ENCODE results near the gene AWAT2.

Gene AWAT2, protein sequence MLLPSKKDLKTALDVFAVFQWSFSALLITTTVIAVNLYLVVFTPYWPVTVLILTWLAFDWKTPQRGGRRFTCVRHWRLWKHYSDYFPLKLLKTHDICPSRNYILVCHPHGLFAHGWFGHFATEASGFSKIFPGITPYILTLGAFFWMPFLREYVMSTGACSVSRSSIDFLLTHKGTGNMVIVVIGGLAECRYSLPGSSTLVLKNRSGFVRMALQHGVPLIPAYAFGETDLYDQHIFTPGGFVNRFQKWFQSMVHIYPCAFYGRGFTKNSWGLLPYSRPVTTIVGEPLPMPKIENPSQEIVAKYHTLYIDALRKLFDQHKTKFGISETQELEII

DNA sequence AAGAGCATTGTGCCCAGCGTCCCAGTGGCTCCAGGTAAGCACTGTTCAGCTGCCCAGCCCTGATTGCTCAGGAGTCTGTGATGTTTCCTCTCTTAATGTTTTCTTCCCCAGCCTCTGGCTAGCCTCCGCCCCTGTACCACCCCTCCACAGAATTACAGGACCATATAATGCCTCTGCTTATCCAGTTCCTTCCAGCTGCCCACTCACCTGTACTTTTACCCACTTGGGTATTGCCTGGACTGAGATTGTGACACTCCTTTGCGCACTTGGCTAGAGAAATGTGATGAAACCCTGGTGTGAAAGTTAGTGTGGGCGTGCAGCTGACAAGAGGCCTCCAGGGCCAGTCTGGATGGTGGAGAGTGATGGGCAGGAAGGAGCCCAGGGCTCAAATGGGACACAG lies at the start of gene AWAT2:
TSS of gene AWAT2 (minus strand) at position 14 of the 400 bp plus-strand sequence. CDS start at position 8, 6 bp downstream.
- DNase-seq (ENCODE audit: low read depth in 2 of 2): no peak

DNA sequence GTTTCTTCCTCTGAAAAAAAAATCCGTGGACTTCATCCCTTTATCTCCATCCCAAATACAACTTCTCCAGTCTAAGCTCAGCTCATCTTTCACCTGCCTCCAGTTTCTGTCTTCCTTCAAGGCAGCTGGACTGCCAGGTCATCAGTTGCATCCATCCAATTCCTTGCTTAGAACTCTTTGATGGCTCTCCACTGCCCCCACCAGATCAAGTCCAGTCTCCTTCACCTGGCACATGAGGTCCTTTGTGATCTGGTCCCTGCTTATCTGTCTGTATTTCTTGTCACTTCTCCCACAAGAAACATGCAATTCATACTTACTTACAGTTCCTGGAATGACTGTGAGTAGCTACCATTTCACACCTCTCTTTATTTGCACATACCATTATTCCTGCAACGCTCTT lies 46.3 kb upstream of the AWAT2 start:
- DNase-seq (ENCODE audit: low read depth in 2 of 2): no peak

DNA sequence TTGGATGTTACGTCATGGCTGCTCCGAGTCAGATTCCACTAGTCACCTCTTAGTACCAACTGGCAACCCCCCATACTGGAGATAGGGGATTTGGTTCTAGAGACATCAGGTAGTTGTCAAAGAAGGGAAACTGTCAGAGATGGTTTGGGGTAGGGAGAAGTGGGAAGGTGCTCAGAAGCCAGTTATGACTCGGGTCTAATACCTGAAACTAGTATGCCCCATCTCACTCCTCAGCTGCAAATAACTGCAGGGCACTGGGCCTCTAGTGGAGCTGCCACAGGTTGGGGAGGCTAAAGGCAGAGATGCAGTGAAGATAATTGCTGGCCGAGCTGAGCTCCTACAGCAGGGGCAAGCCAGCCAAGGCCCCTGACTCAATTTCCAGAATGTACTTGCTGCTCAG lies 42.5 kb upstream of the AWAT2 start:
- DNase-seq (ENCODE audit: low read depth in 2 of 2): no peak

DNA sequence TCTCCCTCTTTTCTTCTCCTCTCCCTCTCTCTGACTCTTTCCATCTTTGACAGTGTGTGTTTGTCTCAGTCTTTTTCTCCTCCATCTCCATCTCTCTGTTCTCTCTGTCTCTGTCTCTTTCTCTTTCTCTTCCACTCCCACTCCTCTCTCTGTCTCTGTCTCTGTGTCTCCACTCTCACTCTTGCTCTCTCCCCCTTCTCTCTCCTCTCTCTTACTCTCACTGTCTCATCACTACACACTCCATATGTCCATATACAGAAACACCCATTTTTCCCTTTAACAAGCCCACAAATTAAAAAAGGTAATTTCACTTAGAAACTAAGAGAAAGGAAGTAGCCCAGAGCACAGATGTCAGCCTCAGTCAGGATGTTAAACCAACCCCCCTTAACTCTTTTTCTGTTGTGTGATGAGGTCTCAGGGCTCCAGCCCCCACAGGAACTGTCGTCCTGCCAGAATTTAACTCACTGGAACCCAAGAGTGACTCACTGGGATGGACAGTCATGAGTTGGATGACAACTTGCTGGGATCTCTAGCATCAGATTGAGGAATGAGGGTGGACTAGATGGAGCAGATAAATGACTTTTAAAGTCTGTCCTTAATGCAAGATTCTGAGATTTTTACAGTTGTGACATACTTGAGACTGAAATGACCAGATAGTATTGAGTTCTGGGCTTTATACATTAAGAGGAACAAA lies 40.0 kb upstream of the AWAT2 start:
- DNase-seq (ENCODE audit: low read depth in 2 of 2): no peak

DNA sequence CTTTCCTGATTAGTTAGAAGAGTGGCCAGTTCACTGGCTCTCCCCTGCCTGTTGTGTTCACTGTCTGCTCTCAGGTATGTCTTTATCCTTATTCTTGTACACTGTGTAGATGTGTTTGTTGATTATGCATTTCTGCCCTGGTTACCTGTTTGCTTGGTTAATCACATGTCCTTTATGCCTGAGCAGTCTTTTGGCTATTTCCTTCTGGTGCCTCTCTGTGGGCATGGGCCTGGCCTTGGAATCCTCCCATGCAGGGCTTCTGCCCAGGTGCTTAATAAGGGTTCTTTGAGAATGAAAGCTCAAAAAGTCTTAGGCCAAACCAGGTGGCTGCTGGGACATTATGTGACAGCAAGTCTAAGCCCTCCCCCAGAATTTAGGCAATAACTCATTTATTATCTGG lies 39.0 kb upstream of the AWAT2 start:
- DNase-seq (ENCODE audit: low read depth in 2 of 2): no peak

DNA sequence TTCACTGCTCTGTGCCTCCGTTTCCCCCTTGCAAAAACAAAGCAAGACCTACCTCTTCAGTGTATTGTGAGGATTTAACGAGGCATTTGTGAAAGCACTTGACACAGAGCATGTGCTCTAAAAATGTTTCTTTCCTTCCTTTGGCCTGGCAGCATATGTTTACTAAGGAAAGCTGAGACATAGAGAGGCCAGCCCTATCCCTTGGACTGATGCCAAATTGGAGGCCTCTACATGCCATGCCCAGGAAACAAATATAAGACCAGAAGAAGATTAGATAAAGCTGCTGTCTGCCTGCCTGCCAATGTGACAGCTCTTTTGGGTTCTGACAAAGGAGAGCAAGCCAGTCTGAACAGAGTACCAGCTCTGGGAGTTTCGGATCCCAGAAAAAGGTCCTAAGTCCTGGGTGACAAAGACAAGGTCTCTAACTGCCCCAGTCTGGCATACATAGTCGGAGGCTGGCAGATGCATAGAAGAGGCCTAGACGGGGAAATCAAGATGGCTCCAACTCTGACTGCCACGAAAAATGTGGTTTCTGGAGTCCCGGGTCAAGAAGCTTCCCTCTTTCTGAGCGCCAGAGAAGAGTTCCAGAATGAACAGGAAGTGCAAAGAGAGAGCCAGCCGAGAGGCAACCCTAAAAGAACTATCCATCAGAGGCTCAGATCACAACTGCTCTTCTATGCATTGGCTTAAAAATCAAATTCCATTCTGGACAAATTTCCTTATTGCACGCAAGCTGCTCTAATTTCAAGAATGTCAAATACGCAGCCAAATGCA lies 38.3 kb upstream of the AWAT2 start:
- no peak for DNase-seq (ENCODE audit: low read depth in 2 of 2)

DNA sequence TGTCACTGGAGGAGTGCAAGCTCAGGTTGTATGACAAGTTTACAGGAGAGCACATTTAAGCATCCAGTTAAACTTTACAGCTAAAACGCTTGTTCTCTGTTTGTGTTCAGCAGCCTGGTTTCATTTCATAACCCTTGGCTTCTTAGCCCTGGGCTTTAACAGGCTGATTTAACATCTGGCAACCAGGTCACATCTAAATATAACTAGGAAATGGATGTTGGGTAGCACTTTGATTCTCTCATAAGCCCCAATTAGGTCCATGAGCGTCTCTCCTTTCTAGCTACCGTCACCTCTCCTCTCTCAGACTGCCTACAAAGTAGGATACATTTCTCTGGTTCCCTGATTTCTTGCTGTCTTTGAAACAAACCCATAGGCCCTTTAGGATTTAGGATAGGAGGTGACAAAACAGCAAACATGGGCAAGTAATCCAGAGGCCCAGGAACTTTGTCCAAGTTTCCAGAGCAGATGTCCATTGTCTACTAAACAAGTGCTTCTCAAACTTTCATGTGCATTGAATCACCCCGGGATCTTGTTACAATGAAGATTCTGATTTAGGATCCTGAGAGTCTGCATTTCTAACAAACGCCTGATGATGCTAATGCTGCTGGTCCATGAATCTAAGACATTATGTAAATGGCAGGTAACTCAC lies 35.0 kb upstream of the AWAT2 start:
- DNase-seq (ENCODE audit: low read depth in 2 of 2): no peak

DNA sequence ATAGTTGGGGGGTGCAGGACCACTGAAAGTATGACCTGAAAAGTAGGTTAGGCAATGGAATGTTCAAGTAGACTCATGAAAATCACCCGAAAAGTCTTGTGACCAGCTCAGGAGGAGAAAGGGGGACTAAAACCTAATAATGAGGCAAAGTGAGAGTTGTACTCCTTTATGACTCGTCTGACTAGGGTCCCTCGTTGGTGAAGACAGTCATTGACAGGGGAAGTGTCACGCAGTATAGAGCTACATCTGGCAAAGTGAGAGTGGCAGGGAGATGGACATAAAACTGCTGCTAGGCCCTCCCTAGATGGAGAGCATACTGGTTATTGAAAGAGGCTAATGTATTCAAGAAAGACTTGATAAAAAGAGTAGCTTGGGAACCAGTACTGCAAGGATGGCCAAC lies 33.0 kb upstream of the AWAT2 start:
- DNase-seq (ENCODE audit: low read depth in 2 of 2): no peak

DNA sequence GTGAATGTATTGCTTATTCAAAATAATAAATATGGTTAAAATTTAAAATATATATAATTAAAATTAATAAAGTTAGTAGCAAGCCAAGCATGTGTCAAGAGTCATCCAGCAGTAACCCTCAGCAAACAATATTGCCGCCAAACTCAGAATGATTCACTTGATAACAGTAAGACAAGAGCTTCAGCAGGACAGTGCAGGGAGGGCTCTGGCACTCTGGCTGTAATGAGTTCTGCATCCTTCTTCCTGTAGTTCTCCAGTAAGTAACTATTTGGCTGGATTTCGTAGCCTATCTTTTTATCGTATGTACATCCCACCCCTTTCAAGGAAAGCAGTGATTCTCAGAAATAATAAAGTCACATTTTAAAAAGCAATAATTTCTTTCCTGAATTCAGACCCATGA lies 30.1 kb upstream of the AWAT2 start:
- no peak for DNase-seq (ENCODE audit: low read depth in 2 of 2)

DNA sequence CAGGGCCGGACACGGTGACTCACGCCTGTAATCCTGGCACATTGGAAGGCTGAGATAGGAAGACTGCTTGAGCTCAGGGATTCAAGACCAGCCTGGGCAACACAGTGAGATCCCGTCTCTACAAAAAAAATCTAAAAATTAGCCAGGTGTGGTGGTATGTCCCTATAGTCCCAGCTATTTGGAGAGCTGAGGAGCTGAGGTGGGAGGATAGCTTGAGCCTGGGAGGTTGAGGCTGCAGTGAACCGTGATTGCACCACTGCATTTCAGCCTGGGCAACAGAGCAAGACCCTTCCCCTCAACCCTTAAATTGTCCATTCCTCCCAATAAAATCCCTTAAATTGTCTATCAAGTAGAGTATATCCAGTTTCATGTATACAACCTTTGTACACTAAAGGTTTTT lies 29.6 kb upstream of the AWAT2 start:
- DNase-seq (ENCODE audit: low read depth in 2 of 2): no peak

DNA sequence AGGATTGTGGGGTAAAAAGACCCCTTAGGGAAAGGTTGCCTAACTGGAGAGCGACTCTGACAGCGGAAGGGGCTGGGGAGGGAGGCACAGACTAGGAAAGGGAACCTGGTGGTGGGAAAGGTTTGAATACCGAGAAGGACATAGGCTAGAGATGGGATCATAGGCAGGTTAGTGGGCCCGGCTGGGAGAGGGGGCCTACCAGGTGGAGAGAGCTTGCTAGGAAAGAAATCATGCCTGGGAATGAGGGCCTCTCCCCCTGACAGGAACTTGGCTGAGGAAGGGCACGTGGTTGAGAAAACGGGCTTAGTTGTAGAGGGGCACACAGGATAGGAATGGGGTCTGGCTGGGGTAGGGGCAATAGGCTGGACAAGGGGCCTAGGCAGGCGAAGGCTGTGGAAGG lies 16.9 kb upstream of the AWAT2 start:
- no peak for DNase-seq (ENCODE audit: low read depth in 2 of 2)

DNA sequence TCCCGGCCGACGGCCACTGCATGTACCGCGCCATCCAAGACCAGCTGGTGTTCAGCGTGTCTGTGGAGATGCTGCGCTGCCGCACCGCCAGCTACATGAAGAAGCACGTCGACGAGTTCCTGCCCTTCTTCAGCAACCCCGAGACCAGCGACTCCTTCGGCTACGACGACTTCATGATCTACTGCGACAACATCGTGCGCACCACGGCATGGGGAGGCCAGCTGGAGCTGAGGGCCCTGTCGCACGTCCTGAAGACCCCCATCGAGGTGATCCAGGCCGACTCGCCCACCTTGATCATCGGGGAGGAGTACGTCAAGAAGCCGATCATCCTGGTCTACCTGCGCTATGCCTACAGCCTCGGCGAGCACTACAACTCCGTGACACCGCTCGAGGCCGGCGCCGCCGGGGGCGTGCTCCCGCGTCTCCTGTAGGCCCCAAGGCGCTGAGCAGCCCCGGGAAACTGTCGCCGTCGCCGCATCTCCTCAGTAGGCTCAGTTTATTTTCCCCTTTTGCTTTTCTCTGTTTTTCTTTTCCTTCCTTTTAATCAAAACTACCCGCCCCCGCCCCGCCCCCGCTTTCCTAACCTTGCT lies 13.3 kb upstream of the AWAT2 start:
- DNase-seq (ENCODE audit: low read depth in 2 of 2): no peak

DNA sequence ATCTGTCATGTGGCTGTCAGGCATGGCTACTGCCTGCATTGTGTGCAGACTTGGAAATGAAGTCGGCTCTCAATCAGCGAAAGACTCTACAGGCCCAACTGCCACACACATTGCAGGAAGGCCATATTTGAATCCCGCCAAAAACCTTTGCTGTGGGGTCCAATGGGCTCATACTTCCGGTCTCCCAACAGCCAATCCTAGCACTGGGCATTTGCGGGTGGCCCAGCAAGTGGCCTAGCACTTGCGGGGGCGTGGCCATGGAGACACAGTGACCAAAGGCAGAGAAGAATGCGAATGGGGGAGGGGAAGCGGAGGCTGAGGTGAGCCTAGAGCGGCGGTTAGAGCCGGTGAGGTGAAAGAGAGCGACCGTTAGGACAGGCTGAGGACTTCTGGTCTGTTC lies 12.3 kb upstream of the AWAT2 start, which contains the start of gene OTUD6A:
TSS of gene OTUD6A (plus strand) at position 382 of the 400 bp plus-strand sequence. CDS start 68 bp downstream, outside the sequence.
- no peak for DNase-seq (ENCODE audit: low read depth in 2 of 2)

DNA sequence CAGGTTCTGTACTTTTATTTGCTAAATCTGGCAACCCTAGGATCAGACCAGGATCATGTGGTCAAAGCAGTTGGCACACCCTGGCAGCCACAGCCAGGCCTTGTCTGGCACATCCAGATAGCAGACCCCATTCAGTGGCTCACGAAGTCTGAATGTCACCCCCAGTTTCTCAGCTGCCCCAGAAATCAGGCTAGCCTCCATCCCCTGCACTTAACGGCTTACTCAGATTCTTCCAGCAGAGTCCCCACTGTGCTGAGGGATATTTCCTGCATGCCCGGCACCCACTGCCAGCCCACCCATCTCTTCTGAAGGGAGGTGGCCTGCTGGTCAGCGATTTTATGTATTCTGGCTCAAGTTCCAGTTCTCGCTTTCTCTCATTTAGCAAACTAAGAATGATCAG lies 4.7 kb upstream of the AWAT2 start:
- DNase-seq (ENCODE audit: low read depth in 2 of 2): no peak

DNA sequence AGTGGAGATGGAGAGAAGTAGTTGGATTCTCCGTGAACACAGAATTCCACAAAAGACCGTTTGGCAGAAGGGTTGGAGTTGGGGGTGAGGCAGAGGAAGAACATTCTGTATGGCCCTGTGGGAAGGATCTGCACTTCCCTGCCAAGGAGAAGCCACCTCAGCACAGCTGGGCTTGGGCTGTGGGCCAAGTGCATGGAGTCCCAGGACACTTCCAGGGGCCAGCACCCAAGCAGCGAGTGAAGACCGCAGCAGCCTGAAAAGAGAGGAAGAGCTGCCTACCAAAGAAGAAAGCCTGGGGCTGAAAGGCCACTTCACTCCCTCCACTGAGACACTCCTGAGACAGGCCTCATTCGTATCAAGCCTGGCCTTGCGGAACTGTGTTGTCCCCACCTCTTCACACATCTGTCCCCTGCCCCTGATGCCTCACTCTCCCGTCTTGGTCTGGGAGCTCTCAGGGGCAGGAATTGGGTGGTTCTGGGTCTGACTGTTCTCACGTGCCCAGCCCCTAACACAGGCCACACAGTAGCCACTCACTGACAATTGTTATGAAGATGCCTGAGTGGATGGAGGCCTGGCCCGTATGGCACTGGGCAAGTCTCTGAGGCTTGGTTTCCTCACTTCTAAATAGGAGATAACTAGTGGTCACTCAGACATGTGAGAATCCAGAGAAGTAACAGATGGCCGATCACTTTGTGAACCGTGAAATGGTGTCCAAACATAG lies 3.3 kb upstream of the AWAT2 start:
- no peak for DNase-seq (ENCODE audit: low read depth in 2 of 2)

DNA sequence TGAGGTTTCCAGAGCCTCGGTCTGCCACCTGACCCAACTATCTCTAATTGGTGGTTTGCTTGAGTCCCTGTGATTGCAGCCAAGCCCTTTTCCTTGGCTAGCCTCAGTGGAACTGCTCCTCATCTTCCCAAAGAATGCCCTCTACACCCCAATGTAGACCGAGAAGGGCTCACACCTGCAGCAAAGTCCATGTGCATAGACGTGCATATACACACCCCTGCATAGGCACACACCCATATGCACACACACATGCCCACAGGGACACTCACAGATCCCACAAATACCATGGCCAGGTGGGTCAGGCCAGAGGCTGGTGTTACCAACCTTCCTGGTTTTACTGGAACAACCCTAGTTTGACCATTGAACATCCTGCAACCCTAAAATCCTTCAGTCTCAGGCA lies 332 bp downstream of the AWAT2 start:
- DNase-seq (ENCODE audit: low read depth in 2 of 2): no peak

DNA sequence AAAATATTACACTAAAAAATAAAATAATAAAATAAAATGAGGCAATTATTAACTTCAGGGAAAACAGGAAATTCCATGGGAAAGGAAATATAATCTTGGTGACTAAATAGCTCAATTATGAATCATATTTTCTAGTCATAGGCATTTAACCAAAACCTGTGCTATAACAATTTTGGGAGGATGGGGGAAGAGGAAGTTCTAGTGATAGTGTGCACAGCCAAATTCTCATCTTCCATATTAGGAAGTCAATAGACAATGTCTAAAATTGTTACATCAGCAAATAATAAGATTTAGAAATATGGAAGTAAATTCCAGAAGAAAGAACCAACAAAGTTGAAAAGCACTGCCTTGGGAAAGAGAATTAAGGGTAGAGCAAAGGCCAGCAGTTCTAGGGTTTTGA lies 2.8 kb downstream of the AWAT2 start:
- DNase-seq (ENCODE audit: low read depth in 2 of 2): no peak

DNA sequence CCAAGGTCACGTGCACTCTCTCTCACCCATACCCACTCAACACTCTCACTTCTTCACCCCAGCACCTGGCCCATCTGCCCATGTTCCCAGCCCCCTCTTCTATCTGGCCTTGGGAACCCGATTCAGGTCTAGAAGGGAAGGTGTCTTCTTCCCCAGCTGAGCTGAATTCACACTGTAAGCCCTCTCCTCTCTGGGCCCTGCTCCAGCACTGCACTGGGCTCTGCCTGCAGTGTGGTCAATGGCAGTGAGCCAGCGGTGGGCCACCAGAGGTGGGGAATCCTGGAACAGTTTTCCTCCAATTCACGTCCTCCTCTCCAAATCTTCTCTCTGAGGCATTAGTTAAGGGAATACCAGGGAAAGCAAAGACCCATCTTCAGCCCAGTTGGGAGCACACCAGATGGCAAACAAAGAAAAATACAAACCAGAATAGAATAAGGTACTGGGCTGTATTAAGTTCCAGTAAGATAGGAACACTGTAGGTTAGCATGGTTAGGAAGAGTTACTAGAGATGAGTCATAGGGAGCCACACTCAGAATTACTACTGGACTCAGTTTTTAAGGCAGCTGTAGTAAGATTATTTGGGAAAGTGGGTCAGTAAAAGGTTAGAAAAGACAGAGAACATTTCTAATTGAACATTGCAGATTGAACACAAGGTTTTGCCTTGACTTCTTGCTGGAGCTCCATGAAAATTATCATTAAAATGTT lies 5.0 kb downstream of the AWAT2 start:
- DNase-seq (ENCODE audit: low read depth in 2 of 2): no peak

DNA sequence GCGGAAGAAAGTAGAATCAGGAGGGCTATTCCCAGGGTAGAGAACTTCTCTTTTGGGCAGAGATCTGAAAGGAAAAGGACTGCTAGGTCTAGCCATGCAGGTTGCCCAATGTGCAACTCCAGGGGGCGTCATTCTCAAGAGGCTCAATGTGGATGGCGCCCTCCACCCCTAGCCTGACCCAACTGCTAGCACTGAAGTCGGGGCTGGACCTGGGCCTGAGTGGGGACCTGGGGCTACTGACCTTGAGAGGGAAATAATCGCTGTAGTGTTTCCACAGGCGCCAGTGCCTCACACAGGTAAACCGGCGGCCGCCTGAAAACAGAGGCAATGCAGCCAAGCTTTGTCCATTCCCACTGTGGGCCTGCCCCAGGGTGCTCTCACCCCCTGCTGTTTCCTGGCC lies 6.1 kb downstream of the AWAT2 start:
- no peak for DNase-seq (ENCODE audit: low read depth in 2 of 2)

Data from stimulated activated CD8-positive, alpha-beta memory T cell treated with anti-CD3 and anti-CD28 coated beads, Interleukin-15, amount 100 ng/mL, for 48 hours (primary cell).